HepG2 (cell line): ENCODE measurements around the gene WTAP. TPM values are rescaled to one million over a fixed set of nuclear protein-coding genes. Genes with fewer than 3 reads are reported as not detected.
A peak's percentile ranks its signal among the peaks of the same experiment; 100 is the strongest.

ENCODE experiments used
- ATAC-seq: fragments of 200-7000 bp; cut with Tn5 transposase; 3 replicates; pipeline ENCODE4 v1.9.1; 2020; ENCODE audit warnings: mild to moderate bottlenecking, moderate library complexity
- BruUV-seq: library from RNA; stranded (reverse); fragments of 400-500 nt; replicated peaks from 2 replicates; lab custom pipeline; 2021; lab: Mats Ljungman, UMichigan
- CTCF ChIA-PET: fragments of 300-600 bp; formaldehyde crosslinking; extraction: SDS; loops from one replicate; lab custom pipeline; 2021; ENCODE audit warnings: low total read pairs, inconsistent platforms, low intra/inter-chr PET ratio; lab: Yijun Ruan, JAX
- POLR2A ChIA-PET: fragments of 350-600 bp; sonication (Branson Sonifier 250); formaldehyde crosslinking; loops from one replicate; lab custom pipeline; 2020; ENCODE audit warnings: antibody characterized with exemption, inconsistent platforms; lab: Yijun Ruan, JAX
- DNase-seq: peaks from one replicate; pipeline ENCODE4 v3.0.0-alpha.2; 2015; ENCODE audit warnings: low spot score
- FAIRE-seq: peaks from 3 replicates; lab custom pipeline; 2011; peaks lifted over from hg19 to GRCh38; lab: Jason Lieb, UNC
- H2AFZ ChIP-seq: one replicate; pipeline ENCODE4 v1.6.1; 2011; ENCODE audit warnings: low read length, inconsistent platforms
- H3K27ac ChIP-seq: fragments of 300-600 bp; 3 replicates; pipeline ENCODE4 v1.8.0; 2011; ENCODE audit warnings: mixed run types, mild to moderate bottlenecking, mixed read lengths, low read length, inconsistent platforms; ENCODE audit not compliant: insufficient read depth; ENCODE audit errors: extremely low read length
- H3K27me3 ChIP-seq, 2 experiments: fragments of 200-600 bp in 1 of 2; 2 replicates in 1 of 2; 3 replicates in 1 of 2; pipeline versions ENCODE4 v1.6.0 to v1.8.0; 2011; ENCODE audit warnings: low read length in 2 of 2, mild to moderate bottlenecking in 2 of 2, moderate library complexity in 2 of 2, inconsistent platforms in 1 of 2; ENCODE audit not compliant: insufficient read depth in 2 of 2, control insufficient read depth in 1 of 2
- H3K36me3 ChIP-seq, 2 experiments: fragments of 200-600 bp in 1 of 2; replicated peaks in 1 of 2; 2 replicates in 1 of 2; 3 replicates in 1 of 2; pipeline versions ENCODE4 v1.5.1 to v1.8.0; 2011; ENCODE audit warnings: low read length in 2 of 2, inconsistent platforms in 1 of 2; ENCODE audit not compliant: insufficient read depth in 2 of 2, control insufficient read depth in 1 of 2
- H3K4me1 ChIP-seq: 2 replicates; pipeline ENCODE4 v1.5.1; 2012; ENCODE audit warnings: low read length, inconsistent platforms; ENCODE audit not compliant: insufficient read depth
- H3K4me2 ChIP-seq: 2 replicates; pipeline ENCODE4 v1.6.0; 2011; ENCODE audit warnings: low read depth, low read length, inconsistent platforms
- H3K4me3 ChIP-seq, 3 experiments: fragments of 200-600 bp in 1 of 3; sonication (generic), shearing (Covaris generic) in 1 of 3; replicated peaks in 1 of 3; 2 replicates each; pipeline ENCODE4 v1.5.1; 2011 to 2016; ENCODE audit warnings: low read length in 3 of 3, inconsistent platforms in 2 of 3, low read depth in 2 of 3, mild to moderate bottlenecking in 2 of 3, control low read depth in 1 of 3, mixed read lengths in 1 of 3; ENCODE audit not compliant: insufficient read depth in 1 of 3
- H3K79me2 ChIP-seq: one replicate; pipeline ENCODE4 v1.6.1; 2011; ENCODE audit warnings: low read length, inconsistent platforms; ENCODE audit not compliant: insufficient read depth
- H3K9ac ChIP-seq: 2 replicates; pipeline ENCODE4 v1.6.0; 2011; ENCODE audit warnings: mild to moderate bottlenecking, low read depth, low read length, inconsistent platforms; ENCODE audit not compliant: insufficient read depth
- H3K9me3 ChIP-seq: 2 replicates; pipeline ENCODE4 v1.5.1; 2012; ENCODE audit warnings: mild to moderate bottlenecking, low read length
- H4K20me1 ChIP-seq: 2 replicates; pipeline ENCODE4 v1.6.0; 2011; ENCODE audit warnings: inconsistent platforms, mild to moderate bottlenecking, low read length, moderate library complexity; ENCODE audit not compliant: insufficient read depth
- ATAD3A ChIP-seq: sonication (generic); formaldehyde crosslinking; IDR thresholded peaks from 2 replicates; pipeline ENCODE4 v1.4.0; 2020; ENCODE audit warnings: missing genetic modification reagents
- CHD2 ChIP-seq: IDR thresholded peaks from 2 replicates; pipeline ENCODE4 v1.6.1; 2011; ENCODE audit warnings: low read depth, low read length, improper control_type of control experiment
- FOXJ3 ChIP-seq: sonication (generic); formaldehyde crosslinking; IDR thresholded peaks from 2 replicates; pipeline ENCODE4 v1.4.0; 2020; ENCODE audit warnings: missing genetic modification reagents, mild to moderate bottlenecking, borderline replicate concordance
- GZF1 ChIP-seq: sonication (generic); formaldehyde crosslinking; IDR thresholded peaks from 2 replicates; pipeline ENCODE4 v1.5.1; 2020; ENCODE audit warnings: mild to moderate bottlenecking, missing genetic modification reagents
- HNRNPL ChIP-seq: fragments of 200-400 bp; formaldehyde crosslinking; IDR thresholded peaks from 2 replicates; pipeline ENCODE4 v1.6.1; 2017; ENCODE audit warnings: mild to moderate bottlenecking, low read depth, low read length
- KAT2B ChIP-seq: fragments of 150-350 bp; IDR thresholded peaks from 2 replicates; pipeline ENCODE4 v1.6.1; 2014; ENCODE audit warnings: low read depth, low read length, borderline replicate concordance
- KDM1A ChIP-seq: IDR thresholded peaks from 2 replicates; pipeline ENCODE4 v1.6.1; 2016; ENCODE audit warnings: missing compliant biosample characterization
- MED13 ChIP-seq: sonication (generic); formaldehyde crosslinking; IDR thresholded peaks from 2 replicates; pipeline ENCODE4 v1.5.0; 2020; ENCODE audit warnings: missing genetic modification reagents
- NCOR1 ChIP-seq: fragments of 200-600 bp; sonication (generic); IDR thresholded peaks from 2 replicates; pipeline ENCODE4 v1.7.0; 2017; ENCODE audit warnings: antibody characterized with exemption, low read length, borderline replicate concordance
- NFATC3 ChIP-seq: sonication (generic); formaldehyde crosslinking; IDR thresholded peaks from 2 replicates; pipeline ENCODE4 v1.5.1; 2020; ENCODE audit warnings: mild to moderate bottlenecking, missing genetic modification reagents
- NR2C2 ChIP-seq: sonication (generic); formaldehyde crosslinking; IDR thresholded peaks from 2 replicates; pipeline ENCODE4 v1.4.0; 2020; ENCODE audit warnings: missing genetic modification reagents, mild to moderate bottlenecking, moderate library complexity, borderline replicate concordance
- SP2 ChIP-seq: sonication (generic); formaldehyde crosslinking; IDR thresholded peaks from 2 replicates; pipeline ENCODE4 v1.5.1; 2020; ENCODE audit warnings: mild to moderate bottlenecking, missing genetic modification reagents
- TEF ChIP-seq: sonication (generic); formaldehyde crosslinking; IDR thresholded peaks from 2 replicates; pipeline ENCODE4 v1.5.0; 2020; ENCODE audit warnings: missing genetic modification reagents
- ZBTB42 ChIP-seq: sonication (generic); formaldehyde crosslinking; IDR thresholded peaks from 2 replicates; pipeline ENCODE4 v1.5.0; 2020; ENCODE audit warnings: mild to moderate bottlenecking, missing genetic modification reagents
- ZBTB7B ChIP-seq: sonication (generic); formaldehyde crosslinking; IDR thresholded peaks from 2 replicates; pipeline ENCODE4 v1.4.0; 2020; ENCODE audit warnings: missing genetic modification reagents
- ZNF549 ChIP-seq: sonication (generic); formaldehyde crosslinking; IDR thresholded peaks from 2 replicates; pipeline ENCODE4 v1.5.0; 2020; ENCODE audit warnings: missing genetic modification reagents
- ZNF567 ChIP-seq: sonication (generic); formaldehyde crosslinking; IDR thresholded peaks from 2 replicates; pipeline ENCODE4 v1.8.1; 2023; ENCODE audit warnings: mild to moderate bottlenecking, missing genetic modification reagents, borderline replicate concordance
- ZNF615 ChIP-seq: sonication (generic); formaldehyde crosslinking; IDR thresholded peaks from 2 replicates; pipeline ENCODE4 v1.5.0; 2020; ENCODE audit warnings: mild to moderate bottlenecking, missing genetic modification reagents, borderline replicate concordance
- ZNF761 ChIP-seq: sonication (generic); formaldehyde crosslinking; conservative IDR thresholded peaks from 2 replicates; pipeline ENCODE4 v1.4.0; 2020; ENCODE audit warnings: mild to moderate bottlenecking, missing genetic modification reagents
- WGBS: methylation state at CpG from one replicate; pipeline ENCODE4 v1.1.6; 2017; ENCODE audit warnings: low lambda C conversion rate; 5-methylcytosine and 5-hydroxymethylcytosine counted together
- in situ Hi-C: cut with HindIII; loops from 2 replicates; pipeline ENCODE4 v1.10.0; 2017; ENCODE audit warnings: low pct_unique_long_range_greater_than_20kb; ENCODE audit not compliant: extremely low pct_ligation_motif_present
- intact Hi-C: fragments of 100-400 bp; cut with micrococcal nuclease; formaldehyde crosslinking; loops from one replicate; pipeline ENCODE4 v1.10.0; 2022; ENCODE audit not compliant: unreplicated experiment
- polyA plus RNA-seq, 8 experiments: library from polyadenylated mRNA; depleted of rRNA in 3 of 8; stranded (reverse) in 7 of 8; unstranded in 1 of 8; fragments of >200 nt; fragmentation: Illumina TruSeq in 4 of 8; extraction: Trizol in 4 of 8; gene quantifications; 2 replicates each; pipeline versions ENCODE4 v1.2.1 to v1.2.3, GENCODE V29; 2011 to 2016; ENCODE audit warnings: low read depth in 4 of 8, missing spikeins in 1 of 8, mixed read lengths in 1 of 8; ENCODE audit not compliant: insufficient read depth in 1 of 8
- total RNA-seq, 5 experiments: library from RNA; depleted of rRNA; stranded (reverse); fragments of >200 nt; fragmentation: Illumina TruSeq; extraction: Trizol; gene quantifications; 2 replicates each; pipeline ENCODE4 v1.2.3, GENCODE V29; 2016; ENCODE audit warnings: low read depth in 1 of 5
- TF ChIP-seq, protein P1 (sequence below): IDR thresholded peaks from 2 replicates; pipeline ENCODE4 v1.6.1; 2016; ENCODE audit warnings: missing compliant biosample characterization, missing genetic modification reagents, borderline replicate concordance
- TF ChIP-seq, protein P2 (sequence below): sonication (generic); formaldehyde crosslinking; IDR thresholded peaks from 2 replicates; pipeline ENCODE4 v1.8.0; 2022; ENCODE audit warnings: mild to moderate bottlenecking, missing genetic modification reagents, moderate library complexity

The WTAP gene
- total and polyA plus RNA-seq, 2 of the 13 experiments (the other 11 are each of a cell fraction or from before 2014, with no cell fraction given): 31.6 to 167 TPM

DNA sequence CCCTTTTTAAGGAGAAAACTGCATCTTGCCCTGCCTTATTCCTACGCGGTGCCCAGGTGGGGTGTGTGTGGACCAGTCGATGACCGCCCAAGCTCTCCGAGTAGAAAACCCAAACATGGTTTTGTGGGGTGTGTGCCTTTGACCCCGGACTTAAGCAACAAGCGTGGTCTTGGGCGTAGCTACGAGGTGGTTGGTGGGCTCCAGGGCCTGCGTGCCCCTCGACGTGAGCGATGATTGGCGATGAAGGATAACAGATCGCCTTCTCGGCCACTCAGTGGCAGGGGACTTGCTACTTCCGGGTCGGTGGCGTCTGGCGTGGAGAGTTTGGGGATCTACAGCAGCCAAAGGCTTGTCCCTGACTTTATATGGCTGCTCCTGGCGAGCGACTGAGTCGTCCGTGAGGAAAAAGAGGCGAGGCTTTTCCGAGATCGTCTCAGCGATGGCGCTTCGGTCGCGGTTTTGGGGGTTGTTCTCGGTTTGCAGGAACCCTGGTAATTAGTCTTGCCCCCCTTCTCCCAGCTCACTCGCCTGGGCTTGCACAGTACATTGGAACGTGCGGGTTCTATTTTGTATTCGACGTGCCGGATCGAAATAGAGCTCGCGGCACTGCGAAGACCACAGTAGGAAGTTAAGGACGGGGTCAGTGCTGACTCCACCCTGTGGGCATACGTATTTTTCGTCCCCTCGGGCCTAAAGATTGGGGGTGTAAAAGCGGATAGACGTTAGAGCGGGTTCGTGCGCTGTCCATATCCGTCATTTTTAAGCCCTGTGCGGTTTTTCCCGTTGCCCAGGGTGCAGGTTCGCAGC is 63.0 kb downstream of the WTAP start, which contains the start of gene MRPL18:
Gene MRPL18, plus strand, starts transcription at position 319 of the 807 bp plus-strand sequence. Its CDS starts 121 bp downstream, at position 440.
- intact Hi-C loops: loop anchor here (1.0 to 5.0 kb wide), 3 partner anchors 16 to 99 kb away; no protein-coding TSS in a partner anchor
- H3K27me3 ChIP-seq: no peaks in the 10 kb centered on the region; a peak in 1 of 5 replicates
- peak; percentile 99 for DNase-seq
- H4K20me1 ChIP-seq: peaks cover 21% of the 10 kb centered on the region
- WGBS: under 1% methylated on average over 27 of the region's 56 CpGs
- peak; percentile 93 for ATAC-seq
- H2AFZ ChIP-seq: peak within 1 kb of the TSS; percentile 55
- peaks cover 80% of the 10 kb centered on the region for H3K79me2 ChIP-seq
- no peaks in the 10 kb centered on the region for H3K9me3 ChIP-seq
- ChIA-PET CTCF (no interaction called here), POLR2A (interaction anchor here (0.6 to 7.1 kb wide), 33 partner anchors 8 to 790 kb away, joined by 3 to 165 read pairs (median 6); partner anchors contain the start of genes ACAT2, PNLDC1, RSPH3 and SOD2)
- peak within 1 kb of the TSS; percentile 92 for H3K9ac ChIP-seq
- H3K36me3 ChIP-seq: peaks cover 2 to 24% of the 10 kb centered on the region in 2 experiments; a peak in 4 of 5 replicates
- BruUV-seq: TSS peak; percentile 58
- H3K4me3 ChIP-seq: peak within 1 kb of the TSS; percentile 91 to 94 (median 93)
- FAIRE-seq: peak; percentile 76
- in situ Hi-C loops: loop anchor here (5.0 kb wide), 1 partner anchor 98 kb away; the partner anchor contains the start of gene SOD2
- peak within 1 kb of the TSS; percentile 99 for H3K4me2 ChIP-seq
- peak within 1 kb of the TSS; percentile 91 for H3K27ac ChIP-seq
- H3K4me1 ChIP-seq: peaks cover 71% of the 10 kb centered on the region
- TF ChIP-seq ZNF615 (CRISPR knock-in tag) (peak; percentile 8; the same call in 1 of the 2 replicates), KAT2B (no peak), TEF (CRISPR knock-in tag) (no peak), ATAD3A (CRISPR knock-in tag) (no peak), HNRNPL (no peak), ZNF549 (CRISPR knock-in tag) (no peak), GZF1 (CRISPR knock-in tag) (no peak), MED13 (no peak), ZBTB7B (no peak), NCOR1 (0 out of 2 replicates have a peak, but pooled peaks have one; percentile 16), FOXJ3 (CRISPR knock-in tag) (peak; percentile 47; the same call in 1 of the 2 replicates), ZNF567 (CRISPR knock-in tag) (peak; percentile 22; the same call in 1 of the 2 replicates), KDM1A (CRISPR knock-in tag) (no peak), SP2 (CRISPR knock-in tag) (peak; percentile 93), NFATC3 (no peak), NR2C2 (CRISPR knock-in tag) (peak; percentile 97), ZNF761 (no peak), ZBTB42 (CRISPR knock-in tag) (no peak; the same call in 1 of the 2 replicates), CHD2 (0 out of 2 replicates have a peak, but pooled peaks have one; percentile 49)
- TF ChIP-seq, protein P1, sequence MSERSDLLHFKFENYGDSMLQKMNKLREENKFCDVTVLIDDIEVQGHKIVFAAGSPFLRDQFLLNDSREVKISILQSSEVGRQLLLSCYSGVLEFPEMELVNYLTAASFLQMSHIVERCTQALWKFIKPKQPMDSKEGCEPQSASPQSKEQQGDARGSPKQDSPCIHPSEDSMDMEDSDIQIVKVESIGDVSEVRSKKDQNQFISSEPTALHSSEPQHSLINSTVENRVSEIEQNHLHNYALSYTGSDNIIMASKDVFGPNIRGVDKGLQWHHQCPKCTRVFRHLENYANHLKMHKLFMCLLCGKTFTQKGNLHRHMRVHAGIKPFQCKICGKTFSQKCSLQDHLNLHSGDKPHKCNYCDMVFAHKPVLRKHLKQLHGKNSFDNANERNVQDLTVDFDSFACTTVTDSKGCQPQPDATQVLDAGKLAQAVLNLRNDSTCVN (CRISPR knock-in tag): no peak
- TF ChIP-seq, protein P2, sequence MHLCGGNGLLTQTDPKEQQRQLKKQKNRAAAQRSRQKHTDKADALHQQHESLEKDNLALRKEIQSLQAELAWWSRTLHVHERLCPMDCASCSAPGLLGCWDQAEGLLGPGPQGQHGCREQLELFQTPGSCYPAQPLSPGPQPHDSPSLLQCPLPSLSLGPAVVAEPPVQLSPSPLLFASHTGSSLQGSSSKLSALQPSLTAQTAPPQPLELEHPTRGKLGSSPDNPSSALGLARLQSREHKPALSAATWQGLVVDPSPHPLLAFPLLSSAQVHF (CRISPR knock-in tag): no peak
